Activated gamma-delta T cell (primary cell): ENCODE results near the gene ELMO3.

Source experiments
- DNase-seq: peaks from one replicate; lab custom pipeline; 2025; lab: John Stamatoyannopoulos, UW

Gene ELMO3

GRCh38 chr16:67183284-67183626 is 15.7 kb upstream of the ELMO3 start:
- no peak for DNase-seq

- DNase-seq: peak; percentile 81
These were observed 15.1 kb upstream of the ELMO3 start, which contains the start of gene MATCAP1 for GRCh38 chr16:67183627-67184452. Gene MATCAP1 (minus strand): TSS chr16:67183963. CDS start chr16:67180610, 3,353 bp downstream.

- no peak for DNase-seq
These were observed 14.4 kb upstream of the ELMO3 start for GRCh38 chr16:67184453-67184994.

DNA sequence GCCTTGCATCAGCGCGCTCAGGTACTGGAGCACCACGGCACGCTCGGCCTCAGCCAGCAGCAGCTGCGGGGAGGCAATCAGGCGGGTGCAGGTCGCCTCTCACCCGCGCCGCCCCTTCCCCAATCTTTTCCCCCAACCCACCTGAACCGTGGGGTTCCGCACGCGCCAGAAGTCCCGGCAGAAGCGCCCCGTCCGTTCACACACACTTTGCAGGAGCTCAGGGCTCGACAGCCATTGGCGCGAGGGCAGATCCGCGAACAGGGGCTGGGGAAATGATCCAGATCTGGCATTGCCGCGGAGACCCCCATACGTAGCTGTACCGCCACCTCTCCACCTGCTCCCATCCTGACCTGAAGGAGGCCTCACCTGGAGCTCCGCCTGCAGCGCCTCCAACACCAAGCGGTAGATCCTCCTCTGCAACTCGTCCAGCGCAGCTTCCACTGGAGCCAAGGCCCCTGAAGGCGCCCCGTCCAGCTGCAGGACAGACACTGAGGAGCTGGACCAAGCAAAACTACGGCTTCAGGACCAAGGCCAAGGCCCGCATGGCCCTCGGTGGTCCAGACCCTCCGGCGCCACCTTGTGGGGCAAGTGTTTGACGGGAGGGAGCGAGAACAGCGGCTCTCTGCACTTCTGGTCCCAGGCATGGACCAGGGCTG is 13.8 kb upstream of the ELMO3 start:
- peak; percentile 48 for DNase-seq

GRCh38 chr16:67185651-67186134 is 13.2 kb upstream of the ELMO3 start:
- no peak for DNase-seq

GRCh38 chr16:67186550-67186950 is 12.4 kb upstream of the ELMO3 start:
- no peak for DNase-seq

DNA sequence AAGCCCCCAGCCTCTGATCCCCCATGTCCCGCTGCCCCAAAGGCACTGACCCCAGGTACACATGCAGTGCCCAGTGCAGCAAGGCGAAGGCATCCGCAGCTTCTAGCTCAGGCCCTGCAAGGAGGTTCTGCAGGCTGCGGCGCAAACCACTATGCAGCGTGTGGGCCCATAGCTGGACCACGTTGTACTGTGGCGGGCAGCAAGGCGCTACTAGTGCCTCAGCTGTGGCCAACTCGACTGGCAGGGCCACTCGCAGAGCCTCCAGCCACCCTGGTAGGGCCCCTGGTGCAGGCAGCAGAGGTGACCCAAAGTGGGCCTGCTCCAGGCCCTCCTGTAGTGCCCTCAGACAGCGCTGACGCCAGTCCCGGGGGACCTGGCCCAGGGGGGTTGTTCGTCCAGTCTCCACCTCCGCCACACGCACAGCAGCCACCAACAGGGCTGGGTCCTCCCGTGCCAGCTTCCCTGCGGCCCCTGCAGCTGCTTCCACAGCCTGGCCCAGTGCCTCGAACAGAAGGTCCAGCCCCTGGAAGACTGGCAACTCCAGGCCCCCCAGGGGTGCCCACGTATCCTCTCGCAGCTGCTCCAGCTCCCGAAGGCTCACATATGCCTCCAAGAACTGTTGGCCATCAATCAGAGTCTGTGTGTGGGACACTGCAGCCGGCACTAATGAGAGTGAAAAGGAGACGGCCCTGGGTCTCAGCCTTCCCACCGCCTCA is 11.6 kb upstream of the ELMO3 start:
- no peak for DNase-seq

DNA sequence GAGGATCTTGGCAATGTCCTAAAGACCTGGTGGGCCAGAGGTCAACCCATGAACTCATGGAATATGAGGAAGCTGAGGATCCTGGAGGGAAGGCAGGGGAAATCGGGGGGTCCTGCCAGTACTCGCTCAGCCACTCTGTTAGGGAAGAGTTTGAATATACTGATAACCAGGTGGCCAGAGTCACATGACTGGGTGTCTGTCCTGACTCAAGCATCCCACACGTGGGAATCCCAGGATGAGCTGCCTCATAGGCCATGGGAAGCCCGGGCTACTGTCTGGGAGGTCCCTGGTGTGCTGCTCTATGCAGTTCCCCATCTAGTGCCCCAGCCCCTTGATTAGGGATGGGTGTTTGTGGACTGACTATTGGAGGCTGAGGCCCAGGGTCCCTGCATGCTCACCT is 10.6 kb upstream of the ELMO3 start:
- no peak for DNase-seq

DNA sequence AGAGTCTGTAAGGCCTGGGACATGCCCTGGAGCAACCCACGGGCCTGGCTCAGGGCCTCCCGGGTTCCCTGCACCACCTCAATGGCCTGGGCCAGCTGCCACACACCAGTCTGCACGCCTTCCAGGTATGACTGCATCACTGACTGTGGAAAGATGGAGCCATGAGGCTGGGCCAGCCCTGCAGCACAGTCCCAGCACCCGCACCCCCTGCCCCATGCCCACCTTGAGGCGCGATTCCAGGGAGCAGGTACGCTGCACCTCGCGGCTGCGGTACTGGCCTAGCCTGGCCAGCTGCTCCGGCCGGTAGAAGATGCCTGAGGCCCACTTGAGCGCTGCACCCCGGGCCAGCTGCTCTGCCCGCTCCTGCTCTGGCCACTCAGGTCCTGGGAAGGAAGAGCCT is 10.1 kb upstream of the ELMO3 start:
- DNase-seq: no peak

- DNase-seq: no peak
These were observed 8.9 kb upstream of the ELMO3 start, which contains the start of gene EXOC3L1 for GRCh38 chr16:67190041-67190440. Gene EXOC3L1 (minus strand): TSS chr16:67190136. CDS start chr16:67189676, 460 bp downstream.

GRCh38 chr16:67190448-67191399 is 8.2 kb upstream of the ELMO3 start:
- DNase-seq: no peak

GRCh38 chr16:67191411-67191994 is 7.4 kb upstream of the ELMO3 start:
- no peak for DNase-seq

DNA sequence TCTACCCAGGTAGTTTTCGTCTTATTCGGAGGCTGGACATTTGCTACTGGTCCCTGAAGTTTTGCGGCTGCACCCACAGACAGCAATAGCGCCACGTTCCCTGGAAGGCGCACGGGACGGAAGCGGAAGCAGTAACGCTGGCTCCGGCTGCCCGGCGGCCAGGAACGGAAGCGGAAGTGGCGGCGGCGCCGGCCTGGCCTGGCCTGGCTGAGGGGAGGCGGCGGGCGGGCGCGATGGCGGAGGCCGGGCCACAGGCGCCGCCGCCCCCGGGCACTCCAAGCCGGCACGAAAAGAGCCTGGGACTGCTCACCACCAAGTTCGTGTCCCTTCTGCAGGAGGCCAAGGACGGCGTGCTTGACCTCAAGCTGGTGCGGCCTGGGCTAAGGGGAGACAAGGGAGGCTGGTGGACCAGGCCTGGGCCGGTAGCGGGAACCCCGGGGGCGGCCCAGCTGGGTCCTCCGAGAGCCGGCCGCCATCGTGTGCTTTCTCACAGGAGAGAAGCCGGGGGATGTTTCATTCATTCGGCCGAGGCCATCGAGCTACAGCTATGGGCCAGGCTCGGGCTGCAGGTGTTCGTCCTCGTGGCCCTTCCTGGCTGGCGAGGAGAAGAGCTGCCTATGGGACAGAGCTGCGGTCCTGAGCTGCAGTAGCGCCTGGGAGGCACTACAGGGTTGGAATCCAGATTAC is 6.8 kb upstream of the ELMO3 start, which contains the start of gene E2F4:
E2F4 (plus strand) TSS at position 161 of the 687 bp plus-strand sequence; CDS start at position 234, 73 bp downstream.
- DNase-seq: peak; percentile 78

DNA sequence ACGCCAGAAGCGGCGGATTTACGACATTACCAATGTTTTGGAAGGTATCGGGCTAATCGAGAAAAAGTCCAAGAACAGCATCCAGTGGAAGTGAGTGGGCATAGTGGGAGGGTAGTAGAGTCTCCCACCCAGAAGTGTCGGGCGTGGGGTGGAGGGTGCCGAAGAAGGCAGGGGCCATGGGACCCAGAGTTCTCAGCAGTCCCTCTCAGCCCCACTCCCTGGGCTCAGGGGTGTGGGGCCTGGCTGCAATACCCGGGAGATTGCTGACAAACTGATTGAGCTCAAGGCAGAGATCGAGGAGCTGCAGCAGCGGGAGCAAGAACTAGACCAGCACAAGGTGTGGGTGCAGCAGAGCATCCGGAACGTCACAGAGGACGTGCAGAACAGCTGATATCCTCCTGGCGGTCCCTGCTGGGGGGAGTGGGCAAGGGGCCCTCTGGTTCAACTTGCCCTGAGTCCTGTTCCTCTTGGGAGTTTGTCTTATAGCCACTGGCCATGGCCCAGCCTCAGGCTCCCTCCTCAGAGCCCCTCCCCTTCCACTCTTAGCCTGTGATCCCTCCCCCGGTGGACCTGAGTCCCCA is 6.1 kb upstream of the ELMO3 start:
- DNase-seq: no peak

DNA sequence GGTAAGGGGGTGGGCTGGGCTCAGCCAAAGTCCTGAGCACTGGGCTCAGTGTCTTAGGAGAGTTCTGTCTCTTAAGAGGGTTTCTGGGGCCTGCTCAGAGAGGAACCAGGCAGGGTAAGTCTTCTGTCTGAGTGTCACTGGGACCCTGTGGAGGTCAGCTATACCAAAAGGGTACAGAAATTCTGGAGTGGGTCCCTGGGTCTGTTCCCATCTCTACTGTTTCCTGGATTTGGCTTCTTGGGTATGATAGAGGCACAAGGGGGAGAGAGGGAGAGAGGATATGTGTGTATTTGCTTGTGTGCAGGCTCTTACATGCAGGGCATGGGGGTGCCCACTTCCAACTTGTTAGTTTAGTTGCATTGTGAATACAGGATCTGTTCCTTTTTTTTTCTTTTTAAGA is 5.4 kb upstream of the ELMO3 start:
- DNase-seq: no peak

GRCh38 chr16:67194260-67194659 is 4.7 kb upstream of the ELMO3 start:
- no peak for DNase-seq

DNA sequence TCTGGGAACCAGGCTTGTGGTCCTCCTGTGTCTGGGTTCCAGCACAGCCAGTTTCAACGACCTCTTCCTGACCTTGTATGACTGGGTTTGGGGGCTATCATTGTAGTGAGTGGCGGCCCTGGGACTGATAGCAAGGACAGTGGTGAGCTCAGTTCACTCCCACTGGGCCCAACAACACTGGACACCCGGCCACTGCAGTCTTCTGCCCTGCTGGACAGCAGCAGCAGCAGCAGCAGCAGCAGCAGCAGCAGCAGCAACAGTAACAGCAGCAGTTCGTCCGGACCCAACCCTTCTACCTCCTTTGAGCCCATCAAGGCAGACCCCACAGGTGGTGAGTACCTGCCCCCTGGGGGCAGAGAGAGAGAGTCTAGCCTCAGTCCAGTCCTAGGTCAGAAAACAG is 3.3 kb upstream of the ELMO3 start:
- DNase-seq: no peak

DNA sequence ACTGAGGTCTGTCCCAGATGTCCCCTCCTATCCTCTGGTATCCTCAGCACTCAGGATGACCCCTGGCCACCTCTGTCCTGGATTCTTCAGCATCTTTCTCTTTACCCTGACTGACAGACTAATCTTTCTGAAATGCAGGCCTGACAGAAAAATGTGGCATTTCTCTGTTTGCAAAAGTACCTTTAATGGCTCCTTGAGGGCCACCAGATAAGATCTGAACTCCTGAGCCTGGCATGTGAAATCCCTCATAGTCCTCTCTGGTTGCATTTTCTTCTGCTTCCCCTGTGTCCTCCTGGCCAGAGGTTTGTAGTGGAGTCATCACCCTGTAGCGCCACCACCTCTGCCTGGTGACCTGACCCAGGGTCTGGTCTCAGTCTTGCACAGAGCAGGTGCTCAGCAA is 2.0 kb upstream of the ELMO3 start:
- DNase-seq: no peak

DNA sequence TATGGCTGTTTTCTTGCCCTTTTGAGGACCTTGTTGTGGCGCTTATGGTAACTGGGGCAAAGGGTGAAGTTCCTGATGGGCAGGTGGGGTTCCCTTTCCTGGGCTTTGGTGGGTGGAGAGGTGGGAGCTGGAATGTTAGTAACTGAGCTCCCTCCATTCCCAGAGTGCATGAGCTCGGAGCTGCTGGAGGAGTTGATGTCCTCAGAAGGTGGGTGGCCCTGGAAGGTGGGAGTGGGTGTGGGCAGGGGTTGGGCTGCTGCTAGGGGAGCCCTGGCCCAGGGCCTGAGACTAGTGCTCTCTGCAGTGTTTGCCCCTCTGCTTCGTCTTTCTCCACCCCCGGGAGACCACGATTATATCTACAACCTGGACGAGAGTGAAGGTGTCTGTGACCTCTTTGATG is 1.2 kb upstream of the ELMO3 start:
- DNase-seq: no peak
